HG03025 (cell line): Measurements from ENCODE around the gene DCAF7.

Source experiments
- ATAC-seq: cut with Tn5 transposase; IDR thresholded peaks from one replicate; pipeline ENCODE4 v1.9.1; 2021; ENCODE audit warnings: mild to moderate bottlenecking, moderate library complexity; ENCODE audit not compliant: unreplicated experiment, low FRiP score

Gene DCAF7

DNA sequence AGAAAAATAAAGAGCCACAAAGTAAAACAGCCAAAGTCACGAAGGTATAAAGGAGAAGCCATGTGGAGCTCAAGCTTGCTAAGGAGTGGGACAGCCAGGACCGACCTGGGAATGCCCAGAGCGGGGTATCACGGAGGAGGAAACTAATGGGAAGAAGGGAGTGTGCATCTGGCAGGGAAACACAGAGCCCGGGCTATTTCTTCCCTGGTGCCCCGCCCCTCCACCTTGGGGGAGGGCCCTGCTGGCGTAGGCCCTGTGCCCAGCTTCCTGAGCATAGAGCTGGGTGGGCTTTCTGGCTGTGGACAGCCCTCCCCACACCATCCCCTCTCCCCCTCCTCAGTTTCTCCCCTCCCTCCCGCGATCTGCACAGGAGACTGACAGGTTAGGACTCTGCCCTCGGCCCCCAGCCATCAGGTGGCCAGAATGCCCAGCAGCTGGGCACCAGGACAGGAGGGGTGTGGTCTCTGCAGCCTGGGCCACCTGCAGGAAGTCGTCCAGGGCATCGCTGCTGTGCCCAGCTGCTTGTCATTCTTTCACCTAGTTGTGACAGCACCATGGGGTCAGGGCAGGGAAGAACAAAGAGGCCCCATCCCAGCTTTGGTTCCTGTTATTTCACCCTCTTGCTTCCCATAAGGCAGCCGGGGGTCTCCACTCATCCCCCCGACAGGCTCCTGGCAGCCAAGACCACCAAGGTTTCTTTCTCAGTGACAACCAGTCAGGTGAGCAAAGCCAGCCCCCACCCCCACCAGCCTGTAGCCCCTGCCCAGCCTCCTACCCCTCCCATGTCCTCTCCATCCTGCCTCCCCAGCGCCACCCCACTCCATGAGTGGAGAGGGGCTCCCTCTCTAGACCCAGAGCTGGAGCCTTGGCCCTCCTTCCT is 7.1 kb upstream of the DCAF7 start:
- ATAC-seq, result no peak

DNA sequence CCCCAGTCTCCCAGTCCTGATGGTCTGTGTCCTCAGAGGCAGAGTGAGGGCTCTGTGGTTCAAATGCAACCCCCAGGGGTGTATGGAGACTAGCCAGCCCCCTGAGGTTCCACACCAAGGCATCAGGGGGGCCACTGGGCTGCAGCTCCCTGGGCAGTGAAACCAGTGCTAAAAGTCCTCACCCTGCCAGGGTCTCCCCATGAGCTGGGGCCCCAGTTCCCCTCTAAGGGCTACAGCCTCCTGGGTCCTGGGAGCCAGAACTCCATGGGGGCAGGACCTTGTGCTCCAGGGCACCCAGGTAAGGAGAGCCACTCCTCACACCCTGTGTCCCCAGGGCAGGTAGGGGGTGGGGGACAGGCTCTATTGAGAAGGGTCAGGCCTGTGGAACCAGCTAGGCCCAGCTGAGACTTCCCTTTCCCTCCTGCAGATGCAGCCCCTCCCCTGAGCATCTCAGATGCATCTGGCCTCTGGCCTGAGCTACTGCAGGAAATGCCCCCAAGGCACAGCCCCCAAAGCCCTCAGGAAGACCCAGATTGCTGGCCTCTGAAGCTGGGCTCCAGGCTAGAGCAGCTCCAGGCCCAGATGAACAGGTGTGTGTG is 6.4 kb upstream of the DCAF7 start:
- ATAC-seq, result no peak

DNA sequence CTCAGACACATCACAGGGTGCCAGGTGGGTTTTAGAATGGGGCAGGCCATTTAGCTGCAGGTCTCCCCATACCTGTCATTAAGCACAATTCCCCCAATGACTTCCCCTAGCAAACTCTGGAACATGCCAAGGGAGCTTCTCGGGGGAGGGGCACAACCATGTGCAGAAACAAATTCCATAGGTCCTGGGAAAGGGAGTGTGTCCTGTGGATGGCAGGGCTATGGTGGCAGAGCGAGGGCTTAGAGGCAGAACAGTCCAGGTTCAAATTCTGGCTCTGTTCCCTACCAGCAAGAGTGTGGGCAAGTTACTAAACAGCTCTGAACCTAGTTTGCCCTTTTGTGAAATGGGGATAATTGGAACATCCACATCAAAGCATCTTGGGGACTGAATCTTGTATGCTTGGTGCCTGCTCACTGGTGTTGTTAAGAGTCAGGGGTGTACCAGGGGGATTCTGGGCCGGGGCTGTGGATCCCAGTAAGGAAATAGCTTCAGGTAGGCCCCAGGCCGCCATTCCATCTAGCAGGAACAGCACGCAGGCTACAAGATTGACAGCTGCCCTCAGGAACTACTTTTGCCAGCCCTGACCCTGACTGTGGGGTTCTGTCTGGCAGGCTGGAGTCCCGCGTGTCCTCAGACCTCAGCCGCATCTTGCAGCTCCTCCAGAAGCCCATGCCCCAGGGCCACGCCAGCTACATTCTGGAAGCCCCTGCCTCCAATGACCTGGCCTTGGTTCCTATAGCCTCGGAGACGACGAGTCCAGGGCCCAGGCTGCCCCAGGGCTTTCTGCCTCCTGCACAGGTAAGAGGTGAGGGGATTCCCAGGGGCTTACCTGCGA is 5.6 kb upstream of the DCAF7 start:
- ATAC-seq, result no peak

DNA sequence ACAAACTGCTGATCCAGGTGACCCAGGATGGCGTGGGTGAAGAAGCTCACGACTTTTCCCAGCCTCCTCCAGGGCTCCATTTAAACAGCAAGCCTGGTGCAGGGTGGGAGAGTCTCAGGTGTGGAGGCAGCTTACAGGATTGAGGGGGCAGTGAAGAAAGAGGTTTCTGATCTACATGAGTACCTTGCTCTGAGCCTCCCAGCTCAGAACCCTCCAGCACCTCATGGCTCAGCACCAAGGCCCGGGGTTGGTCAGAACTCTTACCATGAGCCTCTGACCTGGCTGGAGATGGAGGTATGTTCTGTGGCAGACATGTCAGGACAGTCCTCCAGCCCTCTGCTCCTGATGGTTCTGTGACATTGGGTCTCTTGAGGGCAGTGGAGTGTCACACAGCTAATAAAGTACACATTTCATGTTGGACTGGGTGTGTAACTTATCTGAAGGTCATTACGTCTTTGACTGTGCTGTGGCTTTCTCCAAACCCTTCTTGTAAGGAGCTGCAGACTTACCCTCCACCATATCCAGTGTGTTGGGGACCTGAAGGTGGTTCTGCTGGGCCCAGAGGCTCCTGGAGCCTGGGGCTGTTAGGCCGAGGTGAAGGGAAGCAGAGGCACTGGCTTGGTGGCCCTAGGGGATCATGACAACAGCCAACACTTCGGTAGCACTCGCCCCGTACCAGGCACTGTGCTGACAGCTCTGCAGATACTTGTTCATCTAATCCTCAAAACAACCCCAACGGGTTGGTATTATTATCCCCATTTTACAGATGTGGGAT is 3.8 kb upstream of the DCAF7 start:
- no peak for ATAC-seq

DNA sequence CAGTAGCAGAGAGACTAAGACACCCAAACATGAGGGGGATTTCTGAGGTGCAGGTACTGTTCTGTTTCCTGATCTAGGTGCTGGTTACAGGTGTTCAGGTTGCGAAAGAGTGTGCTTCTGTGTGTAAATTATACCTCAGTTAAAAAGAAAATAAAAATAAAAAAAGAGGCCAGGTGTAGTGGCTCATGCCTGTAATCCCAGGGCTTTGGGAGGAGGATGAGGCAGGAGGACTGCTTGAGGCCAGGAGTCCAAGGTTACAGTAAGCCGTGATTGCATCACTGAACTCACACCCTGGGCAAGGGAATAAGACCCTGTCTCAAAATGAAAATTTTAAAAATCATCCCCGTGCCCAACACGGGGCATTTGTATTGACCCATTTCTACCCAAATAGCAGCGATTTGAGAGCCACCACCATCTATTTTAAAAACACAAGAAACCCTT is 3.2 kb upstream of the DCAF7 start:
- no peak for ATAC-seq

DNA sequence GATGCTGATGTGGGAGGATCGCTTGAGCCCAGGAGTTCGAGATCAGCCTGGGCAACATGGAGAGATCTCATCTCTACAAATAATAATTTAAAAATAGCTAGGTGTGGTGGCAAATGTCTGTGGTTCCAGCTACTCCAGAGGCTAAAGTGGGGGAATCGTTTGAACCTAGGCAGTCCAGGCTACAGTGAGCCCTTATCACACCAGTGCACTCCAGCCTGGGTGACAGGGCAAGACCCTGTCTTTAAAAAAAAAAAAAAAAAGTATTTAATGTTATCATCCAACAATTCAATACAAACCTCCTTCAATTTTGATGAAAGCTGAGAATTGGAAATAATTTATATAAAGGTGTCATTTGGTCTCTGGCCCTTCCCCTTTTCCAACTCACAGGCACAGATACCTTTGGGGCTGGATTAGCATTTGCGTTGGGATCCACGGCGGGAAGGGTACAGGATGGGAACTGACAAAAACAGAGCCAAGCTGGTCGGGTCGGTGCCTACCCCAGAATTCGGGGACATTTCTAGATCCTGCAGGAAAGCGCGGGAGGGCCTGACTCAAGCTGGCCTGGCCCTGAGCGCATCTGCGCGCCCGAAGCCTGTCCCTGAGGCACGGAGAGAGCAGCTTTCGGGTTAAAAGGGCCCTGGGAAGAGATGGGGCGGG is 860 bp upstream of the DCAF7 start:
- peak; percentile 13 for ATAC-seq

DNA sequence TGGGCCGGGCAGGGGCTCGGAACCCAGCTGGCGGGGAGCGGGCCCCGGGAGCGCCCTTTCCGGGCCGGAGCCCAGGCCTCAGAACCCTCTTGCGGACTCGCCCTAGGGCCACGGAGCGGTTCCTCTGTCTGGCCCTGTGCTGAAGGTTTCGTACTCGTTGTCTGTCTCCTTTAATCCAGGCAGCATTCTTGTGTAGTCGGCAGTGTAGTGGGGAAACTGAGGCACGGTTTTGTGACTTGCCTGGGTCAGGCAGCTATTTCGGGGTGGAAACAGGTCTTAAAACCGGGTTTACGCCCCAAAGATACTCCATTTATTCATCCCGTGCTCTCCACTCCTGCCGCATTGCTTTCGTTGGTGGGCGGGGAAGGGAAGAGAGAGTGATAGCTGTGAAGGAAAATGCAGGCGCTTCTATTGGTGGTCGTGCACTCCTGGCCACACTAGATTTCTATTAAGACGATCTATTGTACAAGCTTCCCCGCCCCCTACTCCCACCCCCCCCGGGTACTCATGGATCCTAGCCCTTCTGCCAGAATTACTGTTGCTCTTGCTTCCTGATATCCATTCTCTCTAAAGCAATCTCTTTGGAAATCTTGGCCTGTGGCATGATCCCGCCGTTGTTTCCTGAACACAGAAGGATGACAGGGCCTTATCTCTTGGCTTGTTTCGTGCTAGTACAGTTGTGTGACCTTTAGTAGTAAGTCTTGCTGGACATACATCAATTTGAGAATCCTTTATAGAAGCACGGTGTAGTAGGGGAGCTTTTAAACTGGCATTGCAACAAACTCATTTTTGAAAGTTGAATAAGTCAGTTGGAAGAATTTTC is 751 bp downstream of the DCAF7 start:
- ATAC-seq, result peak; percentile 11

DNA sequence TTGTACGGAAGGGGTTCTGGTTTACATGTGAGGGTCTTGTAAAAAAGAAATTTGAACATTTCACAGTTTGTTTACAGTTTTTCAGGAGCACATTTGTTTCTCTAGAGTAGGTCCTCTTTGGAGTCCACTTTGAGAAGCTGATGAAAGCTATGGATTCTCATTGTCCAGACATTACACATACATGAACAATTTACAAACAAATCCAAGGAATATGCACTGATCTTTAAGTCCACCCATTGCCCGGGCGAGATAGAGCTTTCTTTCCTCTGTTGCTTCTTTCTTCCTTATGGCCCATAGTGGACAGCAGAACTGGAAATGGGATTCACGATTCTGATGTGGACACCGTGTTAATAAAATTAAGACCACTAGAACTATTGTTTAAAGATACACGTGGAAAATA is 1.9 kb downstream of the DCAF7 start:
- ATAC-seq, result no peak

DNA sequence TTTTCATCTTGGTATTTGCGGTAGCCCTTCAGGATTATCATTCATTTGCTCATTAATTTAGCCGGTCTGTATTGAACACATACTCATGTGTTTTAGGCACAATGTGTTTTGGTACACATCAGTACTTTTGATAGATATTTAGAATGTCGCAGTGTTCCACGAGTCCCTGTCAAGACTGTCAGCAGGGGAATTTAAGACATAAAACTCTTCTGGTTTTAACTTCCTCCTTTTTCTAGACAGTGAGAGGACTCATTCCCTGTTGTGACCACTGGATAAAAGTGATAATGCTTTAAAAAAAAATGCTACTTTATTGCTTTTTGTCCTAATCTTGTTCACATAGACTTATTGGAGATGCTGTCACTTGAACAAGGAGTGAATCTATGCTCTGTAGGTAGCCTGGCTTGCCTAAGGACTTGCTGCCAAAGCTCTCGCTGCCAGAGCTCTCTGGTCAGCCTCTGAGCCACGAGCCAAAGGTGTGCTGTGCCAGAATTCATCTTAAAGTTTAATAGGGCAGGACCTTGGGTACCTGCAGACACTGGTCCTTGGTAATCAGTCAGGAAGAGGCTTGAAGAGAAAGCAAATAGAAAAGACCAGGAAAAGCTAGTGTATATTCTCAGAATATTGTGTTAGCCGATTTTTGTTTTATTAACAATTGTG is 5.4 kb downstream of the DCAF7 start:
- no peak for ATAC-seq

DNA sequence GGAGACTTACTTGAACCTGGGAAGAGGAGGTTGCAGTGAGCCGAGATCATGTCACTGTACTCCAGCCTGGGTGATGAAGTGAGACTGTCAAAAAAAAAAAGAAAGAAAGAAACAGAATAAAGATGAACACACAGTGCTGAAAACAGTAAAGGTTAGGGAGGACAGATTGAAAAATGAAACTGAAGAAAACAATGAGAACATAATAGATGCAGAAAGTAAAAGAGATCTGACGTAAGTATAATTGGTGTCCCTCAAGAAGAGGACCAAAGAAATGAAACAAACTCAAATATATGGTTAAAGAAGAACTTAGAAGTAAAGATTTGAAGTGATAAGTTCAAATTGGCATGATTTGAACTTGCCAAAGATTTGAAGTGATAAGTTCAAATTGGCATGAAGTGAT is 7.1 kb downstream of the DCAF7 start:
- no peak for ATAC-seq

DNA sequence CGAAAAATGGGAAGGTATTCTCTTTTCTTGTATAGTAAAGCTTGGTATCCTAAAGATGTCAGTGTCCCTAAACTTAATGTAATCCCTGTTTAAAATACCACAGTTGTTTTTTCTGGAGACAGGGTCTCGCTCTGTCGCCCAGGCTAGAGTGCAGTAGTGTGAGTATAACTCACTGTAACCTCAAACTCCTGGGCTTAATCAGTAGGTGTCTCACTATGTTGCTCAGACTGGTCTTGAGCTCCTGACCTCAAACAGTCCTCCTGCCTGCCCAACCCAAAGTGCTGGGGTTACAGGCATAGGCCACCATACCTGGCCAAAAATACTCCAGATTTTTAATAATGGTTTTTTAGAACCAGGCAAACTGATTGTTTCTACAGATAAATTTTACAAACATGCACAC is 8.2 kb downstream of the DCAF7 start:
- no peak for ATAC-seq

DNA sequence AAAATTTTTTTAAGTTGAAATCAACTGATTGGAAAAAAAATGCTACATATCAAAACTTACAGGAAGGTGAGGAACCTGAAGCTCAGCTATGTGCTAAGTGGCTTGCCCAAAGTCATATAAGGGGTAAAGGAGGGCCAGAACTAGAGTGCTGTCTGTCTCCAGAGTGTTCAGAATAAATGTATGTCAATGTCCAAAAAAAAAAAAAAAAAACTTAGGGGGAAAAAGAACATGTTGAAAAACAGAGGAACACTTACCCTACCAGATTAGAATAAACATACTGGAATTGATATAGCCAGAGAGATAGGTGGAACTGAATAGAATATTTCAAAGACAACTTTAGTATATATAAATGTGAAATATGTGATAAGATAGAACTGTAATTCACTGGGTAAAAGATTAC is 11.5 kb downstream of the DCAF7 start:
- no peak for ATAC-seq

DNA sequence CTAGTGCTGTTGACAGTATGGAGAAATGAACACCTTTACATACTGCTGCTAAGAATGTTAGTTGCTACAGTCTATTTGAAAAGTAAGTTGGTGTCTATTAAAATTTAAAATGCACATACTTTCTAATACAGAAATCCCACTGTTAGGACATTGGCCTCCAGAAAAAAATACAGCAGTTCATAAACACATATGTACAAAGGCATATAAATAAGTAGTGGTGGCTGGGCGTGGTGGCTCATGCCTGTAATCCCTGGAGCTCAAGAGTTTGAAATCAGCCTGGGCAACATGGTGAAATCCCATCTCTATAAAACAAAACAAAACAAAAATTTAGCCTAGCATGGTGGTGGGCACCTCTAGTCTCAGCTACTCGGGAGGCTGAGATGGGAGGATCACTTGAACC is 13.1 kb downstream of the DCAF7 start:
- ATAC-seq, result no peak

DNA sequence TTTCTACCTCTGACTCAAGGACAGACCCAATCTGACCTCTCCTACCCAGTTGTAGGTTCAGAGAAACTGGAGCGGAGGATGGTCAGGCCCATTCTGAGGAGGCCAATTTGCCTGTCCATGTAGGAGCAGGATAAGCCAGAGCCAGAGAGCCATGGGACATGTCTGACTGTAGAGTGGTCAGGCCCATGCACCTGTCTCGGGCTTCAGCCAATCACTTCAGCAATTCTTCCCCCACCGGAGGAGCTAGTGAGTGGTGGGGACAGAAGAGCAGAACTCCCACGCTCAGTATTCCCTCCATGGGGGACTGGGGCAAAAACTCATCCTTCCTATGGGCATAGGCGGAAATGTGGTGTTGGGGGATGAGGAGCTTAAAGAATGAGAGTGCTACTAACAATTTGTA is 14.3 kb downstream of the DCAF7 start:
- ATAC-seq, result no peak

DNA sequence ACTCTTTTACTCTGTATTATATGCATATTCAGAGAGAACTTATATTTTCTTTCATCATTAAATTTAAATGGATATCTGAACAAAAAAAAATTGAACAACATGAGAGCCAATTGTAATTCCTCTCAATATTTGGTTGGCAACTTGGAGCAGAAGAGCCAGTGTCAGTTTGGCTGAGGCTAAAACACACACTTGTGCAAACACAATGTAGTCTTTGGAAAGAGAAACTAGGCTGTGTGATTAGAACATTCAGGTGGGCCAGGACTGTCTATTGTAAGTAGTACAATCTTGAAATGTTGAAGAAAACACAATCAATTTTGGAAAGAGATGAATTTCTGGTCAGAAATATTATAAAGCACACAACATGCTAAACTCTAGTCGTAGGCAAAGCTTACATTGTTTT is 17.0 kb downstream of the DCAF7 start:
- ATAC-seq, result no peak

DNA sequence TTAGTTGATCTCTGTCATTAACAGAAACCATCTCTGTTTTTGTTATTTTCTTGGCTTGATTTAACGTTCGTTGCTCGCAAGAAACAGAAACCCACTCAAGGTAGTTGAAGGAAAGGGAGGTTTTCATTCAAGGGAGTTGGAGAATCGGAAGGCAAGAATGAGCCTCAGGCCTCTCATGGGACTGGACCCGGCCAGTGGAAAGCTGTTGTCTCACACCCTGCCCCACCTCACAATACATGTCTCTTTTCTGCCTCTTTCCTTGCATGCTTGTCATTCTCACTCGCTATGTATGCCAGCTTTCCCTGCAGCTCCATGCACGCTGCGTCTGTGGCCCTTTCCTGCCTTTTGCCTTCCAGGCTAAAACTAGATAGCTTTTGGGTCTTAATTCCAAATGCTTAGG is 18.3 kb downstream of the DCAF7 start:
- ATAC-seq, result no peak

DNA sequence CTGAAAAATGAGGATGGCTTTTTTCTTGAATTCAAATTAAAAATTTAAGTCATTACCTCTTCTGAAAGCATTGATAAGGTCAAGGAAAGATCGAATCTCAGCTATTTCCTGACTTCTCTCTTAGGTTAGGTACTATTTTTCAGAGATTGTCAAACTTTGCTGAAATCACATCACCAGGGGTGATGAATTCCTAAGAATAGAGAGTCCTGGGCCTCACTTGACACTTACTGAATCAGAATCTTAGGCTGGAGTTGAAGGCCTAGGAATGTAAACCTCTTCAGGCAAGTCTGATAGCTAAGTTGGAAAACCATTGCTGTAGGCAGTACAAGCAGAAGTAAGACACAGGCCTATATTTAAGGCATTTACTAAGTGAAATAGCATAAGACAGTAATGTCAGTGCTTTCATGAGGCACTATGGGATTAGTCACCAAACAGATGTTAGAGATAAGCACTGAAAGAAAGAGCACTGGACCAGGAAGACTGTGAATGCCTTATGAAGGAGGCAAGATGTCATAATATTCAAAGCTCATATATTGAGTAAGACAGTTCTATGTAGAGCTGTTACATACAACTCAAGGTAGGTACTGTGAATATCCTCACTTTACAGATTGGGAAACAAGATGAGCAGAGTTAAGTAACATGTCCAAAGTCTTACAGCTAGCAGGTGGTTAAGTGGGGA is 21.5 kb downstream of the DCAF7 start:
- ATAC-seq, result no peak

DNA sequence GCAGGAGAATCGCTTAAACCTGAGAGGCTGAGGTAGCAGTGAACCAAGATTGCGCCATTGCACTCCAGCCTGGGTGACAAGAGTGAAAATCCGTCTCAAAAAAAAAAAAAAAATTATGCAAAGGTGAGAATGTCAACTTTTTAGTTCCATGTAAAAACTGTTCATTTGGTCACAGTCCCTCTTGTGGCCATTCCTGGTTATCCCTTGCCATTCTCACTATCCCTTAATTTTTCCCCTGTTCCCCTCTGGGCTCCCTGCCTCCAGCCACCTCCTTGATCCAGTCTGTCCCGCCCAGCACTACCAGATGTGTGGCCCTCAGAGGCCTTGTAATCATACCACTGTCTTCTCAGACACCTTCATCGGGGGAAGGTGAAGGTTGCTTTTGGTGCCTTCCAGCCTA is 23.4 kb downstream of the DCAF7 start:
- no peak for ATAC-seq
